ENCODE measurements around the gene IMMP2L.

DNA sequence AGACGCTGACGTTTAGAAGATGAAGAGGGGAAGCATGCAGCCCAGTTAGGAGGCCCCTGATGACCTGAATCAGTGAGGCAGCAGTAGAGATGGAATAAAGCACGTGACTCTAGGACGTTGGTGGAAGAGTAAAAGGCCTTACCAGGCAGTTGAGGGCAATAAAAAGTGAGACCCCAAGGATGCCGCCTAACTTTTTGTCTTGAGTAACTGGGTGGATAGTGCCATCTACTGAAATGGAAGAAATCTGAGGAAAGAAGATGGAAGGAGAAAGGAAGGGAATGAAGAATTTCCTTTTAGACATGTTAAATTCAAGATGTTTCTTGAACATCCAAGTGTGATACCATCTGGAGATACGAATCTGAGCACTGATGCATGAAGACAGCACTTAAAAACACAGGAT lies 691.4 kb downstream of the IMMP2L start:
- TF ChIP-seq, protein P1, sequence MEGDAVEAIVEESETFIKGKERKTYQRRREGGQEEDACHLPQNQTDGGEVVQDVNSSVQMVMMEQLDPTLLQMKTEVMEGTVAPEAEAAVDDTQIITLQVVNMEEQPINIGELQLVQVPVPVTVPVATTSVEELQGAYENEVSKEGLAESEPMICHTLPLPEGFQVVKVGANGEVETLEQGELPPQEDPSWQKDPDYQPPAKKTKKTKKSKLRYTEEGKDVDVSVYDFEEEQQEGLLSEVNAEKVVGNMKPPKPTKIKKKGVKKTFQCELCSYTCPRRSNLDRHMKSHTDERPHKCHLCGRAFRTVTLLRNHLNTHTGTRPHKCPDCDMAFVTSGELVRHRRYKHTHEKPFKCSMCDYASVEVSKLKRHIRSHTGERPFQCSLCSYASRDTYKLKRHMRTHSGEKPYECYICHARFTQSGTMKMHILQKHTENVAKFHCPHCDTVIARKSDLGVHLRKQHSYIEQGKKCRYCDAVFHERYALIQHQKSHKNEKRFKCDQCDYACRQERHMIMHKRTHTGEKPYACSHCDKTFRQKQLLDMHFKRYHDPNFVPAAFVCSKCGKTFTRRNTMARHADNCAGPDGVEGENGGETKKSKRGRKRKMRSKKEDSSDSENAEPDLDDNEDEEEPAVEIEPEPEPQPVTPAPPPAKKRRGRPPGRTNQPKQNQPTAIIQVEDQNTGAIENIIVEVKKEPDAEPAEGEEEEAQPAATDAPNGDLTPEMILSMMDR (IDR thresholded peaks at IDR 0.05; ENCODE audit: insufficient read depth, low read length, poor library complexity, severe bottlenecking): no peak
- TF ChIP-seq EZH2phosphoT487 (conservative IDR thresholded peaks at IDR 0.05; ENCODE audit: low read length): no peak

All from SU-DHL-6 (cell line).